GM13976 (cell line): ENCODE results near the gene AGBL4.

Source experiments
- DNase-seq: peaks from one replicate; pipeline ENCODE4 v3.0.0; 2012; ENCODE audit warnings: low spot score
- CTCF ChIP-seq: IDR thresholded peaks from 2 replicates; pipeline ENCODE4 v1.5.1; 2012; ENCODE audit warnings: borderline replicate concordance, mild to moderate bottlenecking; ENCODE audit not compliant: insufficient read depth; ENCODE audit errors: extremely low read depth, missing control alignments, control extremely low read depth
- in situ Hi-C: fragments of 300-500 bp; cut with MboI; formaldehyde crosslinking; loops from one replicate; pipeline ENCODE4 v1.12.0; 2022; ENCODE audit warnings: low sequenced_read_pairs, mixed read lengths, inconsistent platforms; ENCODE audit not compliant: unreplicated experiment

Gene AGBL4

DNA sequence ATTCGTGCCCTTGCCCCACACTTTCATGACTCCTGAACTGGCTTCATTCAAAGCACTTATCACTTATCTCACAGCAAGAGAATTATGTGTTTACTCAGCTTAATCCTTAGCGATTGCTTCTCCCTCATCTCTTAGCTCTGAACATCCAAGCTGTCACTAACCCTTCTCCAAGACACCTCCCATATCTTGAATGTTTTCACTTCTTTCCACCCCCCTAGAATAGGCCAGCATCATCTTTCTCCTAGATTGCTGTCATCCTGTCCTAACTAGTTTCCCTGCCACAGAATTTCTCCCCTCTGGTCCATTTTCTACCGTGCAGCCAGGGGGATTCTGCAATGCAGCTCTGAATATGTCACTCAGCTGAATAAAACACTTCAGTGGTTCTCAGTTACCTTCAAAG lies 1483.2 kb downstream of the AGBL4 start:
- in situ Hi-C loops = no loop called here
- no peak for TF ChIP-seq CTCF
- DNase-seq = no peak

DNA sequence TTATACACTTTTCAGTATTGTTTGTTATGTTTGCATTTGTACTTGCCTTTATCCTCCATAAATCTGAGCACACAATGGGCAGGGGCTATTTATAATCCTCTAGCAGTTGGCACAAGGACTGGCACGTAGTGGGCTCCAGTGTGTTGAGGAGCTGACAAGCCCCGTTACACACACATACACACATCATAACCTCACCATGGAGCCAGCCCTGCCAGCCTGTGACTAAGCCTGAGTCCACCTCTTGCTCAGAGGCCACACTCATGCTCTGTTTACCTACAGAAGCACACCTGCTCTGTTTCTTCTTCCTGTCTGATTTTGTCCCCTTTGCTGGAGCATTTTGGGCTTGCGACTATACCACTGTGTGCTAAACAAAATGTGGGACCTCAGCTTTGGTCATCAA lies 1487.3 kb downstream of the AGBL4 start:
- no peak for TF ChIP-seq CTCF
- in situ Hi-C loops = no loop called here
- DNase-seq = no peak

DNA sequence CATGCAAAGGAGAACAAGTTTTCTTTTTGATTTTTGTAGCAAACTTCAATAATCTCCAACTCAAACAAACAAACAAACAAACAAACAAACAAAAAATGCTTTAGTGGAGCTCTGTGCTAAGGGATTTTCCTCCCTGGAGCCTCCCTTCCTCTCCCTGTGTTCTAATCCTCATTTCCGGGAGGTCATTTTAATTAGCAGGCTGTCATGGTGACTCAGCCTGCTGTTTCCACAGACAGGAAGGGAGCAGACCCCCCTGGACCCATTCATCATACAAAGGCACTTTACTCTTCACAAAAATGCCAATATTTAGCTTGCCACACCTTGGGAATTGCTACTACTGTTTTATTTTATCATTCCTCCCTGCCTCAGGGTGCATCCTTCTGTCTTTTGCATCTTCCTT lies 1490.8 kb downstream of the AGBL4 start:
- TF ChIP-seq CTCF = no peak
- no peak for DNase-seq
- in situ Hi-C loops = no loop called here

- TF ChIP-seq CTCF = peak; percentile 52
- peak; percentile 59 for DNase-seq
- in situ Hi-C loops = no loop called here
Observed at GRCh38 chr1:48530727-48531351, 1492.9 kb downstream of the AGBL4 start.

GRCh38 chr1:48527051-48527450 lies 1496.7 kb downstream of the AGBL4 start:
- in situ Hi-C loops = no loop called here
- no peak for DNase-seq
- no peak for TF ChIP-seq CTCF

- in situ Hi-C loops = no loop called here
- no peak for TF ChIP-seq CTCF
- no peak for DNase-seq
Observed at GRCh38 chr1:48526008-48526710, 1497.6 kb downstream of the AGBL4 start.
